Kidney capillary endothelial cell (primary cell): Measurements from ENCODE around the gene ASCC1.
A peak's percentile ranks its signal among the peaks of the same experiment; 100 is the strongest.
"Not testable (repeated sequence)": the region's sequence is repeated elsewhere in the genome, so short reads cannot be mapped to it uniquely, and the experiment has no call there.

ENCODE experiments used
- DNase-seq: peaks from one replicate; pipeline ENCODE4 v3.0.0-alpha.2; 2018; ENCODE audit warnings: low spot score

ASCC1 gene

GRCh38 chr10:72219235-72219814 is 3.2 kb upstream of the ASCC1 start:
- no peak for DNase-seq

GRCh38 chr10:72218726-72219125 is 2.6 kb upstream of the ASCC1 start:
- DNase-seq = no peak

GRCh38 chr10:72218325-72218724 is 2.2 kb upstream of the ASCC1 start:
- no peak for DNase-seq

GRCh38 chr10:72211832-72212231 is 4.2 kb downstream of the ASCC1 start:
- not testable (repeated sequence) for DNase-seq

- not testable (repeated sequence) for DNase-seq
These were observed 4.7 kb downstream of the ASCC1 start for GRCh38 chr10:72211381-72211780.

GRCh38 chr10:72208526-72208925 is 7.5 kb downstream of the ASCC1 start:
- not testable (repeated sequence) for DNase-seq

GRCh38 chr10:72206511-72207229 is 9.4 kb downstream of the ASCC1 start:
- no peak for DNase-seq

- no peak for DNase-seq
These were observed 11.4 kb downstream of the ASCC1 start for GRCh38 chr10:72204724-72205123.

GRCh38 chr10:72204296-72204695 is 11.8 kb downstream of the ASCC1 start:
- DNase-seq = no peak

GRCh38 chr10:72201293-72201692 is 14.8 kb downstream of the ASCC1 start:
- no peak for DNase-seq

- no peak for DNase-seq
These were observed 15.2 kb downstream of the ASCC1 start for GRCh38 chr10:72200883-72201282.

- no peak for DNase-seq
These were observed 21.1 kb downstream of the ASCC1 start for GRCh38 chr10:72194949-72195348.

GRCh38 chr10:72186982-72187330 is 29.1 kb downstream of the ASCC1 start:
- no peak for DNase-seq

- DNase-seq = peak; percentile 69
These were observed 29.7 kb downstream of the ASCC1 start for GRCh38 chr10:72186258-72186981.

GRCh38 chr10:72184156-72184555 is 31.9 kb downstream of the ASCC1 start:
- no peak for DNase-seq

GRCh38 chr10:72177454-72177853 is 38.6 kb downstream of the ASCC1 start:
- no peak for DNase-seq

- DNase-seq = no peak
These were observed 39.4 kb downstream of the ASCC1 start for GRCh38 chr10:72176701-72177100.

- peak; percentile 79 for DNase-seq
These were observed 40.9 kb downstream of the ASCC1 start for GRCh38 chr10:72175149-72175548.

GRCh38 chr10:72174297-72174662 is 41.8 kb downstream of the ASCC1 start:
- DNase-seq = no peak

- no peak for DNase-seq
These were observed 42.3 kb downstream of the ASCC1 start for GRCh38 chr10:72173619-72174296.

- DNase-seq = no peak
These were observed 42.8 kb downstream of the ASCC1 start for GRCh38 chr10:72173262-72173618.

- peak; percentile 95 for DNase-seq
These were observed 44.9 kb downstream of the ASCC1 start for GRCh38 chr10:72171175-72171630.

GRCh38 chr10:72170733-72171132 is 45.3 kb downstream of the ASCC1 start:
- no peak for DNase-seq
